Breast epithelium (tissue), 4 donors: ENCODE results near the gene MUC6. TPM values are rescaled to one million over a fixed set of nuclear protein-coding genes. Genes with fewer than 3 reads are reported as not detected.

ENCODE experiments used
- DNase-seq, 2 donors: peaks; one replicate each; pipeline ENCODE4 v3.0.0-alpha.2; 2019; ENCODE audit warnings: low spot score in 2 of 2
- H3K27ac ChIP-seq, 2 donors: fragments of 200-600 bp; sonication (generic) in 1 of 2; one replicate each; pipeline ENCODE4 v1.5.1; 2016 to 2019; ENCODE audit warnings: mild to moderate bottlenecking in 1 of 2
- H3K27me3 ChIP-seq, 2 donors: fragments of 200-600 bp; sonication (generic) in 1 of 2; one replicate each; pipeline versions ENCODE4 v1.5.1 to v1.6.0; 2017 to 2019; ENCODE audit warnings: control low read depth in 1 of 2, mild to moderate bottlenecking in 1 of 2
- H3K36me3 ChIP-seq: fragments of 200-600 bp; one replicate; pipeline ENCODE4 v1.5.1; 2019
- H3K4me1 ChIP-seq, 2 donors: fragments of 200-600 bp; sonication (generic); one replicate each; pipeline ENCODE4 v1.5.1; 2016 to 2019; ENCODE audit warnings: control low read depth in 1 of 2
- H3K4me3 ChIP-seq, 3 donors: fragments of 200-600 bp; sonication (generic); 1 replicate in 2 of 3; 2 replicates in 1 of 3; pipeline ENCODE4 v1.5.1; 2016 to 2019; ENCODE audit warnings: mild to moderate bottlenecking in 3 of 3, moderate library complexity in 2 of 3
- H3K9me3 ChIP-seq, 2 donors: fragments of 200-600 bp; sonication (generic) in 1 of 2; one replicate each; pipeline ENCODE4 v1.5.1; 2016 to 2019; ENCODE audit warnings: control low read depth in 1 of 2
- POLR2A ChIP-seq: fragments of 450-650 bp; IDR thresholded peaks from one replicate; pipeline ENCODE4 v1.6.1; 2016; ENCODE audit warnings: antibody characterized with exemption, mild to moderate bottlenecking, moderate library complexity
- POLR2AphosphoS5 ChIP-seq, 3 donors: sonication (generic); formaldehyde crosslinking; IDR thresholded peaks; one replicate each; pipeline ENCODE4 v1.6.1; 2017; ENCODE audit warnings: antibody characterized with exemption in 3 of 3
- intact Hi-C: fragments of 100-400 bp; cut with DNase I; formaldehyde crosslinking; loops from one replicate; pipeline ENCODE4 v1.15.1; 2023; ENCODE audit warnings: low total_unique reads
- total RNA-seq, 3 donors: library from RNA; depleted of rRNA; stranded (reverse); fragments of >200 nt; gene quantifications; one replicate each; pipeline ENCODE4 v1.1.0, GENCODE V29; 2016
- TF ChIP-seq, protein P1 (sequence below), 3 donors: fragments of 450-650 bp; IDR thresholded peaks; one replicate each; pipeline ENCODE4 v1.5.1; 2016 to 2017; ENCODE audit warnings: antibody characterized with exemption in 3 of 3, mild to moderate bottlenecking in 3 of 3, moderate library complexity in 3 of 3

Gene MUC6
- total RNA-seq, 3 donors from 2014 or later: 1.3 to 1.9 TPM; not detected in 1

DNA sequence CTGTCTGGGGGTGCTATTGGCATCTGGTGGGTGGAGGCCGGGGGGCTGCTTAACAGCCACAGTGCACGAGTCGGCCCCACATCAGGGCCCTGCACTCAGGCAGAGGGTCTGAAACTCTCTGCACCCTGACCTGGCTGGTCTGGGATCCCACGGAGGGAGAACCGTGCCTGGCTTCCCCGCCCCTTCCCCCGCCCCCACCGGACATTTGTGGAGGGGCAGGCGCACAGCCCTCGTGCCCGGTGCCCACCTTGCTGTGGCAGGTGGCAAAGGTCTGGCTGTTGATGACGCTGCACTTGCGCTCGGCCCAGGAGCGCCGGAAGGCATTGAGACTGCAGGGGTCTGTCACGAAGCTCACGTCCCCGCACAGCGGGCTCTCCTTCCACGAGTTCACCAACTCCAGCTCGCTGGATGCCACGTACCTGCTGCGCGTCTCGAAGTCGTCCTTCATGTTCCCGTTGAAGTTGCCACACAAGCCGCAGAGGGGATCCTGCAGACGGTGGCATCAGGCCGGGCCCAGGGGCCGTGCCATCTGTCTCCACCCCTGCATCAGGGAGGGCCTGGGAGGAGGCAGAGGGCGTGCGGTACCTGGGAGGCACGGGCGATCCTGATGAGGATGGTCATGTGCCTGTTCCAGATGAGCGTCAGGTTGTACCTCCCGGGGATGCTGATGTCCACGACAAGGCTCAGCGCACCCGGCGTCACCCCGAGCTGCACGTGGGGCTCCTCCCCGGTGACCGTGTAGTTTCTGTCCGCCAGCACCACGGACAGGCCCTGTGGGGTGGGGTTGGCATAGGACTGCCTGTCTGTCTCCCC lies 11.7 kb downstream of the MUC6 start:
- Histone ChIP-seq H3K27ac (no peak overlapping the region), H3K4me1 (no peaks in the 10 kb centered on the region), H3K4me3 (no peak overlapping the region), H3K27me3 (peaks cover 0 to 7% of the 10 kb centered on the region in 2 donors), H3K36me3 (no peaks in the 10 kb centered on the region), H3K9me3 (no peaks in the 10 kb centered on the region)
- no peak for TF ChIP-seq POLR2AphosphoS5 (IDR thresholded peaks at IDR 0.05)
- DNase-seq: no peak
- intact Hi-C loops: no loop called here

DNA sequence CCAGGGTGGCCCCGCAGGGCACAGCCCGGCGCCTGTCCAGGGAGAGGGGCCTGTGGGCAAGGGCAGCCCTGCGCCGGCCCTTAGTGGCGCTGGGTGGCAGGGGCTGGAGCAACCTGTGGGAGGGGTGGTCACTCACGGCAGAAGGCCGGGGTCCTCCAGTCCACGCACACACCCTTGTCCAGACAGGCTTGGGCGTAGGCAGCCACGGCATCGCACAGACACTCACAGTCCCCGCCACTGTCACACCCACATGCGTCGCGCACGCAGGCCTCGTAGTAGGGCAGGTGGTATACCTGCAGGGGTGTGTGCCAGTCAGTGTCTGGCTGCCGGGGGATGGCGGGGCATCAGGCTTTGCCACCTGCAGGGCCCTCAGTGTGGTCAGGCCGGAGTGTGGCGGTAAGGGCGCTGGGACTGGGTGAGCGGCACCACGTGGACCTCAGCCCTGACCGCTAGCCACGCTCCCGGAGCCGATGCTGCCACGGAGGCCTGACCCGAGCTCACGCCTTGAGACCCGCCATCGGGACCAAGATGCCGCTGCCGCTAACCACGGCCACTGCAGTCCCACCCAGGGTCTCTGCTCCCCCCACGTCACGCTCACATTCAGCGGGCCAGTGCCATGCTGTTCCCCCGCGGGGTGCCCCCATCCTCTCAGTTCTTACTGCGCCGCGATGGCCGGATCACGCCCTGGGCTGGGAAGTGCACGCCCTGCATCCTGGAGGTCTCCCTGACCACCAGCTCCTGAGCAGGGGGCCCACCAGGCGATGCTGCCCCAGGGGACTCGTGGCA lies 12.5 kb downstream of the MUC6 start:
- intact Hi-C loops: no loop called here
- Histone ChIP-seq H3K27me3 (peaks cover 0 to 4% of the 10 kb centered on the region in 2 donors), H3K9me3 (no peaks in the 10 kb centered on the region), H3K4me3 (no peak overlapping the region), H3K27ac (no peak overlapping the region), H3K4me1 (no peaks in the 10 kb centered on the region), H3K36me3 (no peaks in the 10 kb centered on the region)
- TF ChIP-seq POLR2AphosphoS5 (IDR thresholded peaks at IDR 0.05) (no peak), POLR2A (no peak)
- TF ChIP-seq, protein P1, sequence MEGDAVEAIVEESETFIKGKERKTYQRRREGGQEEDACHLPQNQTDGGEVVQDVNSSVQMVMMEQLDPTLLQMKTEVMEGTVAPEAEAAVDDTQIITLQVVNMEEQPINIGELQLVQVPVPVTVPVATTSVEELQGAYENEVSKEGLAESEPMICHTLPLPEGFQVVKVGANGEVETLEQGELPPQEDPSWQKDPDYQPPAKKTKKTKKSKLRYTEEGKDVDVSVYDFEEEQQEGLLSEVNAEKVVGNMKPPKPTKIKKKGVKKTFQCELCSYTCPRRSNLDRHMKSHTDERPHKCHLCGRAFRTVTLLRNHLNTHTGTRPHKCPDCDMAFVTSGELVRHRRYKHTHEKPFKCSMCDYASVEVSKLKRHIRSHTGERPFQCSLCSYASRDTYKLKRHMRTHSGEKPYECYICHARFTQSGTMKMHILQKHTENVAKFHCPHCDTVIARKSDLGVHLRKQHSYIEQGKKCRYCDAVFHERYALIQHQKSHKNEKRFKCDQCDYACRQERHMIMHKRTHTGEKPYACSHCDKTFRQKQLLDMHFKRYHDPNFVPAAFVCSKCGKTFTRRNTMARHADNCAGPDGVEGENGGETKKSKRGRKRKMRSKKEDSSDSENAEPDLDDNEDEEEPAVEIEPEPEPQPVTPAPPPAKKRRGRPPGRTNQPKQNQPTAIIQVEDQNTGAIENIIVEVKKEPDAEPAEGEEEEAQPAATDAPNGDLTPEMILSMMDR (IDR thresholded peaks at IDR 0.05): no peak
- no peak for DNase-seq

DNA sequence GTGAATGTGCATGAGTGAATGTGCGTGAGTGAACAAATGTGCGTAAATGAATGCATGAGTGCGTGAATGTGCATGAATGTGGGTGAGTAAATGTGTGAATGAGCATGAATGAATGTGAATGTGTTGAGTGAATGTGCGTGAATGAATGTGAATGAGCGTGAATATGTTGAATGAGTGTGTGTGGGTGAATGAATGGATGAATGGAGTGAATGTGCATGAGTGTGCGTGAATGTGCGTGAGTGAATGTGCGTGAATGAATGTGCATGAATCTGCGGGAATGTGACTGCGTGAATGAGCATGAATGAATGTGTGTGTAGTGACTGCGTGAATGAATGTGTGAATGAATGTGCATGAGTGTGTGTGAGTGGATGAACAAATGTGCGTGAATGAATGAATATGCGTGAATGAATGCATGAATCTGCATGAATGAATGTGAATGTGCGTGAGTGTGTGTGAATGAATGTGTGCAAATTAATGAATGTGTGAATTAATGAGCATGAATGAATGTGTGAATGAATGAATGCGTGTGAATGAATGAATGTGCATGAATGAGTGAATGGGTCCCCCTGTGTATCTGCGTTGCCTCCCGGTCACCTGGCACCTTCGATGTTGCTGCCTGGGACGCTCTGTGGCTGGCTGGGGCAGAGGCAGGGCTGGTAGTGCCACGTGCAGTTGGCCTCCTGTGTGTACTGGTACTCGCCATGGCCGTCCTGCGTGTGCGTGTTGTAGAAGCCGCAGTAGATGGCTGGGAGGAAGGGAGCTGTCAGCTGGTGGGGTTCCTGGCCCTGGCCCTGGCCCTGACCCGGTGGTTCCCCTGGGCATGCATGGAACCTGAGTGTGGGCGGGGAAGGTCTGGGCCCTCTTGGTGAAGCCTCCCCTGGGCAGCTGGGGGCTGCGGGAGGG lies 13.4 kb downstream of the MUC6 start:
- Histone ChIP-seq H3K4me3 (no peak overlapping the region), H3K27ac (no peak overlapping the region), H3K36me3 (no peaks in the 10 kb centered on the region), H3K27me3 (no peaks in the 10 kb centered on the region), H3K9me3 (no peaks in the 10 kb centered on the region), H3K4me1 (no peaks in the 10 kb centered on the region)
- intact Hi-C loops: no loop called here
- TF ChIP-seq, protein P1 (IDR thresholded peaks at IDR 0.05): no peak
- TF ChIP-seq POLR2A: no peak
- TF ChIP-seq POLR2AphosphoS5 (IDR thresholded peaks at IDR 0.05): no peak
- DNase-seq: no peak

DNA sequence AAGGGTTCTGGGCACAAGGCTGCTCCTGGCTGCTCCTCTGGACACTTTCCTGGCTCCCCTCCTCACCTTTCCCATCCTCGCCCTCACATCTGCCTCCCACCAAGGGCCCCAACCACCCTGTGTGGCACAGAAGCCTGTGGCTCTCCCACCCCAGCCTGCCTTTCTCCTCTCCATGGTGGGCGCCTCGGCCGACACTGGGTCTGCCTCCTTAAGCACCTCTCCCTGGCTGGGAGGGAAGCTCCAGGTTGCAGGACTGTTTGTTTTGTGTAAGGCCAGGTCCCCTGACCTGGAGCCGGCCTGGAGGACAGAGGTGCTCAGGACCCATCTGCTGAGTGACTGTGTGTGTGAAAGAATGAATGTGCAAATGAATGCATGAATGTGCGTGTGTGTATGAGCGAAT lies 14.1 kb downstream of the MUC6 start:
- TF ChIP-seq POLR2AphosphoS5 (IDR thresholded peaks at IDR 0.05) (no peak), POLR2A (no peak)
- TF ChIP-seq, protein P1 (IDR thresholded peaks at IDR 0.05): no peak
- H3K27me3 ChIP-seq: no peaks in the 10 kb centered on the region
- H3K27ac ChIP-seq: no peak overlapping the region
- no peaks in the 10 kb centered on the region for H3K36me3 ChIP-seq
- no peaks in the 10 kb centered on the region for H3K4me1 ChIP-seq
- intact Hi-C loops: no loop called here
- no peak overlapping the region for H3K4me3 ChIP-seq
- H3K9me3 ChIP-seq: no peaks in the 10 kb centered on the region
- no peak for DNase-seq

DNA sequence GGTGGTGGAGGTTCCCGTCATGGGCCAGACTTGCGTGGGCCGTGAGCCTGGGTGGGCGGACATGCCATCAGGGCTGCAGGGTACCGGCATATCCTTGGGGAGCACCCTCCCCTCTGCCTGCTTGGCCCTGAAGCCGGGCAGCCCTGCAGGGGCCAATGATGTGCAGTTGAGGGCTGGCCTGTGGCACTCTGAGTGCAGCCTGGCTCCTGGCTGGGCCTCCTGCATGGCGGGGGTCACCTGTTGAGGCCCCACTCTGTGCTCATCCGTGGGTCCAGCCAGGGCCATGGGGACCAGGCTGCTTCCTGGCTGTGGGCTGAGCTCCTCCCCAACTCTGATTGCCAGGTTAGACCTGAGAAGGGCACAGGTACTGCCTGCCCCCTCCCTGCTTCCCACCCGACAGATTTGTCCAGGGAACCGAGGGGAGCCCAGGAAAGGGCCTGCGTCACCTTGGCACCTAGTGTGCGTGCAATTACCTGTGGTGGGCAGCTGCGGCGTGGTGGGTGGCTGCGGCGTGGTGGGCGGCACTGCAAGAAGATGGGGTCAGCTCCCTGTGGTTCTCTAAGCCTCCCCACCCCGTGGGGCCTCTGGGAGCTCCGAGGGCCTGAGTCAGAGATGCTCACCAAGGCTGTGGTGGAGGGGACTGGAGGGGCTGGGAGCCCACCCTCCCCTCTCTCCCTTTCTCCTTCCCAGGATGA lies 16.2 kb downstream of the MUC6 start:
- DNase-seq: no peak
- no peaks in the 10 kb centered on the region for H3K36me3 ChIP-seq
- H3K27ac ChIP-seq: no peak overlapping the region
- TF ChIP-seq, protein P1 (IDR thresholded peaks at IDR 0.05): no peak
- TF ChIP-seq POLR2A (no peak), POLR2AphosphoS5 (IDR thresholded peaks at IDR 0.05) (no peak)
- no peak overlapping the region for H3K4me3 ChIP-seq
- intact Hi-C loops: no loop called here
- H3K27me3 ChIP-seq: no peaks in the 10 kb centered on the region
- H3K9me3 ChIP-seq: no peaks in the 10 kb centered on the region
- H3K4me1 ChIP-seq: no peaks in the 10 kb centered on the region
